AML-193 (cell line): Measurements from ENCODE around the gene RPTOR.

Source experiments
- DNase-seq, 2 experiments: peaks; one replicate each; lab custom pipeline; 2025; lab: John Stamatoyannopoulos, UW

The RPTOR gene

GRCh38 chr17:80816241-80817103 lies 271.8 kb downstream of the RPTOR start:
- no peak for DNase-seq

GRCh38 chr17:80817321-80817845 lies 272.7 kb downstream of the RPTOR start:
- DNase-seq = no peak

- DNase-seq = no peak
Observed at GRCh38 chr17:80817861-80818260, 273.2 kb downstream of the RPTOR start.

- DNase-seq = no peak
Observed at GRCh38 chr17:80818871-80819270, 274.2 kb downstream of the RPTOR start.

GRCh38 chr17:80819422-80820164 lies 275.0 kb downstream of the RPTOR start:
- no peak for DNase-seq

- no peak for DNase-seq
Observed at GRCh38 chr17:80820331-80820730, 275.7 kb downstream of the RPTOR start.

GRCh38 chr17:80821546-80821945 lies 276.9 kb downstream of the RPTOR start:
- DNase-seq = no peak

GRCh38 chr17:80822021-80822699 lies 277.5 kb downstream of the RPTOR start:
- no peak for DNase-seq

GRCh38 chr17:80822700-80823410 lies 278.2 kb downstream of the RPTOR start:
- DNase-seq = no peak

GRCh38 chr17:80824549-80825470 lies 280.2 kb downstream of the RPTOR start:
- DNase-seq = no peak

GRCh38 chr17:80825471-80826345 lies 281.1 kb downstream of the RPTOR start:
- DNase-seq = no peak

GRCh38 chr17:80826346-80826954 lies 281.8 kb downstream of the RPTOR start:
- no peak for DNase-seq

- no peak for DNase-seq
Observed at GRCh38 chr17:80826955-80827645, 282.5 kb downstream of the RPTOR start.

GRCh38 chr17:80827646-80828643 lies 283.3 kb downstream of the RPTOR start:
- DNase-seq = no peak

- DNase-seq = no peak
Observed at GRCh38 chr17:80829166-80829813, 284.7 kb downstream of the RPTOR start.

- DNase-seq = no peak
Observed at GRCh38 chr17:80830020-80830780, 285.6 kb downstream of the RPTOR start.
